ENCODE data around the gene CACNA1H.

Gene CACNA1H

GRCh38 chr16:1151424-1152122, 1.3 kb upstream of the CACNA1H start:
- no peaks in the 10 kb centered on the region for H3K4me1 ChIP-seq (ENCODE audit: low read length)
- no peaks in the 10 kb centered on the region for H4K20me1 ChIP-seq (ENCODE audit: insufficient read depth, low read length)
- H3K27me3 ChIP-seq (ENCODE audit: low read depth, low read length), result no peaks in the 10 kb centered on the region
- no peak for TF ChIP-seq EZH2phosphoT487 (IDR thresholded peaks at IDR 0.05; ENCODE audit: low read depth)
- no peak for TF ChIP-seq CTCF (IDR thresholded peaks at IDR 0.05; ENCODE audit: low read depth, low read length)
- no peak overlapping the region for H3K27ac ChIP-seq (ENCODE audit: low read length)
- no peaks in the 10 kb centered on the region for H3K79me2 ChIP-seq (ENCODE audit: low read length)
- no peaks in the 10 kb centered on the region for H3K36me3 ChIP-seq (replicated peaks; ENCODE audit: low read depth, low read length)
- no peak overlapping the region for H3K4me2 ChIP-seq (ENCODE audit: low read length)
- H3K9ac ChIP-seq (ENCODE audit: low read length), result no peak overlapping the region
- no peak overlapping the region for H2AFZ ChIP-seq (ENCODE audit: low read depth, low read length)
- no peak overlapping the region for H3K4me3 ChIP-seq (ENCODE audit: low read length)
- H3K9me3 ChIP-seq (ENCODE audit: insufficient read depth, low read length), result no peaks in the 10 kb centered on the region

GRCh38 chr16:1152123-1152638, 725 bp upstream of the CACNA1H start:
- Histone ChIP-seq H3K27me3 (ENCODE audit: low read depth, low read length) (no peaks in the 10 kb centered on the region), H3K36me3 (replicated peaks; ENCODE audit: low read depth, low read length) (no peaks in the 10 kb centered on the region), H3K4me3 (ENCODE audit: low read length) (no peak overlapping the region), H4K20me1 (ENCODE audit: insufficient read depth, low read length) (no peaks in the 10 kb centered on the region), H3K4me2 (ENCODE audit: low read length) (no peak overlapping the region), H3K79me2 (ENCODE audit: low read length) (no peaks in the 10 kb centered on the region), H2AFZ (ENCODE audit: low read depth, low read length) (no peak overlapping the region), H3K9me3 (ENCODE audit: insufficient read depth, low read length) (no peaks in the 10 kb centered on the region), H3K27ac (ENCODE audit: low read length) (no peak overlapping the region), H3K9ac (ENCODE audit: low read length) (no peak overlapping the region), H3K4me1 (ENCODE audit: low read length) (no peaks in the 10 kb centered on the region)
- TF ChIP-seq EZH2phosphoT487 (IDR thresholded peaks at IDR 0.05; ENCODE audit: low read depth), result no peak
- TF ChIP-seq CTCF (IDR thresholded peaks at IDR 0.05; ENCODE audit: low read depth, low read length), result no peak

- Histone ChIP-seq H3K27ac (ENCODE audit: low read length) (no peak overlapping the region), H4K20me1 (ENCODE audit: insufficient read depth, low read length) (no peaks in the 10 kb centered on the region), H3K9me3 (ENCODE audit: insufficient read depth, low read length) (no peaks in the 10 kb centered on the region), H3K9ac (ENCODE audit: low read length) (no peak overlapping the region), H3K79me2 (ENCODE audit: low read length) (no peaks in the 10 kb centered on the region), H3K4me3 (ENCODE audit: low read length) (no peak overlapping the region), H3K36me3 (replicated peaks; ENCODE audit: low read depth, low read length) (no peaks in the 10 kb centered on the region), H3K4me1 (ENCODE audit: low read length) (no peaks in the 10 kb centered on the region), H3K27me3 (ENCODE audit: low read depth, low read length) (no peaks in the 10 kb centered on the region), H2AFZ (ENCODE audit: low read depth, low read length) (no peak overlapping the region), H3K4me2 (ENCODE audit: low read length) (no peak overlapping the region)
- TF ChIP-seq EZH2phosphoT487 (IDR thresholded peaks at IDR 0.05; ENCODE audit: low read depth) (no peak), CTCF (IDR thresholded peaks at IDR 0.05; ENCODE audit: low read depth, low read length) (no peak)
Measured at GRCh38 chr16:1153480-1154160, 714 bp downstream of the CACNA1H start.

- TF ChIP-seq EZH2phosphoT487 (IDR thresholded peaks at IDR 0.05; ENCODE audit: low read depth), result no peak
- no peak for TF ChIP-seq CTCF (IDR thresholded peaks at IDR 0.05; ENCODE audit: low read depth, low read length)
- Histone ChIP-seq H3K4me3 (ENCODE audit: low read length) (no peak overlapping the region), H4K20me1 (ENCODE audit: insufficient read depth, low read length) (no peaks in the 10 kb centered on the region), H3K9me3 (ENCODE audit: insufficient read depth, low read length) (no peaks in the 10 kb centered on the region), H2AFZ (ENCODE audit: low read depth, low read length) (no peak overlapping the region), H3K9ac (ENCODE audit: low read length) (no peak overlapping the region), H3K79me2 (ENCODE audit: low read length) (no peaks in the 10 kb centered on the region), H3K4me1 (ENCODE audit: low read length) (no peaks in the 10 kb centered on the region), H3K4me2 (ENCODE audit: low read length) (no peak overlapping the region), H3K27me3 (ENCODE audit: low read depth, low read length) (no peaks in the 10 kb centered on the region), H3K27ac (ENCODE audit: low read length) (no peak overlapping the region), H3K36me3 (replicated peaks; ENCODE audit: low read depth, low read length) (no peaks in the 10 kb centered on the region)
Measured at GRCh38 chr16:1154291-1154886, 1.5 kb downstream of the CACNA1H start.

Measured in OCI-LY3 (cell line).